GM04504 (cell line): ENCODE data around the gene TMEM156.

Experiments used
- DNase-seq: peaks from one replicate; pipeline ENCODE4 v3.0.0-alpha.2; 2012; ENCODE audit warnings: low read depth

TMEM156 gene

DNA sequence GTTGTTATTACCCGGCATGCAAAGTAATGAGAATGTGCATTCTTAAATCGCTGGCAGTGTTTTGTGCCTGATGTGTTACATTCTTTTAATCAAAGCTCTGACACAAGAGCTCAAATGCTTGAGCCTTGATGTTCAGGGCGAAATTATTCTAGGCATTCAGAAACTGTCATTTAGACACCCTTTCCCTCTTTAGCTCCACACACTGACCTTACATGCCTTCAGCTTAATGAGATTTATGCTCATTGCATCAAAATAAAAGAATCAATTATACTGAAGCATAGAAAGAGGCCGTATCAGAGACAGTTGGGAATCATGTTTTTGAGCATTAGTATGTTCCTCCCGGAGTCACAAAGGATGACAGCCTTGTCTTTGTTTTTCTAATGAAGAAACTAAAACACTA lies 107.9 kb downstream of the TMEM156 start:
- no peak for DNase-seq

DNA sequence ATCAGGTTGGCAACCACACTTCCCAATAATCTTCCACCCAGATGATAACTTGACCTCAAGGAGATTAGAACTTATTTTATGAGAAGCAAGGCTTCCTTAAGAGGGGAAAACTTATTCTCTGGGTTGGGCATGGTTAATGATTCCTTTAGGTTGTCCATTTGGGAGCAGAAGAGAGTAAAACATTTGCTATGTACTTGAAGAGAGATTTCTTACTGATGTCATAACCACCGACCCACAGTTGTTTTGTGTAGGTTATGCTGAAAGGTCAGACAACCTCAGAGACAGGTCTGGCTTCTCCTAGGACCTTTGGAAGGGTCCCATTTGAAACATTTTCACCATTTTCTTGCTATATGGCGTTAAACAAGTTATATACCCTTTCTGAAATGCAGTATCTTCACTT lies 108.5 kb downstream of the TMEM156 start:
- no peak for DNase-seq

DNA sequence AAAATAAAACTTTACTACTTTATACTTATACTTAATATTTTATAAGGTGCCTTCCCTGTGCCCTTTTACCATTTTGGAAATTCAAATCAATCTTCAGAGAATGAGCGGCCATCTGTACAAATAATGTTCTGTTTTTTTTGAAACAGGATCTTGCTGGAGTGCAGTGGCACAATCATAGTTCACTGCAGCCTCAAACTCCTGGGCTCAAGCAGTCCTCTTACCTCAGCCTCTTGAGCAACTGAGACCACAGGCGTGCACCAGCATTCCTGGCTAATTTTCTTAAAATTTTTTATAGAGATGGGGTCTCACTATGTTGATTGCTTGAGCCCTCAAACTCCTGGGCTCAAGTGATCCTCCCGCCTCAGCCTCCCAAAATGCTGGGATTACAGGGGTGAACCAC lies 111.1 kb downstream of the TMEM156 start:
- DNase-seq, result no peak

DNA sequence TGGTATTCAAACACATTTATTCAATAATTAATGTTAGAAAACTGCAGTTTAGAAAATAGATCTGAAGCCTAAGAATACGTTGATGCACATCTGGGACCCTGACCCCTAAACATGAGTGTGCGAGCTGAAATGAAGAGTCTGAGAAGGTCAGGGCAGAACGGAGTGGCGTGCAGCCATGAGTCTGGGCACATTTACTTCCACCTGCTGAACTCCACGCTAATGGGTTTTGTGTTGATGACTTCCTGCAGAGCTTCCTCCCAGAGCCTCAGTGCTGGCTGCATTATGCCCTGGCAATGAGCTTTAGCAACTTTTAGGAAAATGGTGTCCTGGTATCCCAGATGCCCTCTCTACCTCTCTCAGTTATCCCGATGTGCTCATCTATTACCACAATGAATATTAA lies 111.5 kb downstream of the TMEM156 start:
- DNase-seq, result no peak

GRCh38 chr4:38920186-38920585 lies 112.0 kb downstream of the TMEM156 start:
- no peak for DNase-seq

DNA sequence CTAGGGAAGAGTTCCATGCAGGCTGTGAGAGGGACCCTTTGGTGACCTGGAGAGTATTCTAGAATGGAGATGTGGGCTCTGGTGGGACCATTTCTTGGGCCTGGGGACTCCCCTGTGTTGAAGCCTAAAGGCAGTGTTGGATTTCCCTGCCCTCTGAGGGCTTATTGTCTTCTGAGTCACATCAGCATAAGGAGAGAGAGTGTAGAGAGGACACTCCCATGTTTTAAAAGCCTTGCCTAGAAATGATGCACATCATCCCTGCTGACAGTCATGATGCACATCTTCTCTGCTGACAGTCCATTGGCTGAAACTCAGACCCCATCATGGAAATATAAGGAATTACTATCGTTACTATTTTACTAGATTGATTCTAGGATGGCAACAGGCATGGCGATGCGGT lies 112.7 kb downstream of the TMEM156 start:
- no peak for DNase-seq

- no peak for DNase-seq
These were observed 114.7 kb downstream of the TMEM156 start for GRCh38 chr4:38917481-38918025.
